ENCODE results near the gene GADL1.

DNA sequence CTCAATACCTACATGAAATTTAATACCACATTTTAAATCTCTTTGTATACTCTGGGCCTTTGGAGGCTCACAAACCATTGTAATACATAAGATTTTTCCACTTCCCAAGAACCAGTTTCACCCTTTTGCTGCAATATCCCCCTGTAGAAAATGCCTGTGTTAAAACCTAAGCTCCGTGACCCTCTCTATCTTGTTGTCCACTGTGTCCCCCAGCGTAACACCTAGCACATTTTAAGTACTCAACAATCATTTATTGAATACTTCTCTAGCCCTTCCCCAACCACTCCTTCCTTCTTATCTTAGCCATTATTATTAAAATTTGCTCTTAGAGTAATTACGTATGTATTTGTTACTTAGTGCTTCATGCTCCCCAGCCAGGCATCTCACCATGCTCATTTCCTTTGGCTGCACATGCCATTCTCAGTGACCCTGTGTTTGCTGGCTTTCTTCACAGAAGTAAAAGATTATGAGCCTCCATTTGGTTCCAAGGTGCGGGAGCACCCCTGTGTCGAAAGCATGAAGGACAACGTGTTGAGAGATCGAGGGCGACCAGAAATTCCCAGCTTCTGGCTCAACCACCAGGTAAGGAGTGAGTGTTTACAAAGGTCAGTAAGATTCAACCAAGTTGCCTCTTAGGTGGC, 206.4 kb downstream of the GADL1 start:
- TF ChIP-seq POLR2A (IDR thresholded peaks at IDR 0.05) = no peak
- TF ChIP-seq, protein P1, sequence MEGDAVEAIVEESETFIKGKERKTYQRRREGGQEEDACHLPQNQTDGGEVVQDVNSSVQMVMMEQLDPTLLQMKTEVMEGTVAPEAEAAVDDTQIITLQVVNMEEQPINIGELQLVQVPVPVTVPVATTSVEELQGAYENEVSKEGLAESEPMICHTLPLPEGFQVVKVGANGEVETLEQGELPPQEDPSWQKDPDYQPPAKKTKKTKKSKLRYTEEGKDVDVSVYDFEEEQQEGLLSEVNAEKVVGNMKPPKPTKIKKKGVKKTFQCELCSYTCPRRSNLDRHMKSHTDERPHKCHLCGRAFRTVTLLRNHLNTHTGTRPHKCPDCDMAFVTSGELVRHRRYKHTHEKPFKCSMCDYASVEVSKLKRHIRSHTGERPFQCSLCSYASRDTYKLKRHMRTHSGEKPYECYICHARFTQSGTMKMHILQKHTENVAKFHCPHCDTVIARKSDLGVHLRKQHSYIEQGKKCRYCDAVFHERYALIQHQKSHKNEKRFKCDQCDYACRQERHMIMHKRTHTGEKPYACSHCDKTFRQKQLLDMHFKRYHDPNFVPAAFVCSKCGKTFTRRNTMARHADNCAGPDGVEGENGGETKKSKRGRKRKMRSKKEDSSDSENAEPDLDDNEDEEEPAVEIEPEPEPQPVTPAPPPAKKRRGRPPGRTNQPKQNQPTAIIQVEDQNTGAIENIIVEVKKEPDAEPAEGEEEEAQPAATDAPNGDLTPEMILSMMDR (IDR thresholded peaks at IDR 0.05) = no peak
